ENCODE data around the gene PJVK. TPM values are rescaled to one million over a fixed set of nuclear protein-coding genes. Genes with fewer than 3 reads are reported as not detected.

PJVK gene
- total and polyA plus RNA-seq, 9 of the 15 experiments (the other 6 are each of a cell fraction or from before 2014, with no cell fraction given), result 0.11 to 1.5 (median 0.73) TPM

GRCh38 chr2:178404368-178404767 lies 46.8 kb upstream of the PJVK start:
- in situ Hi-C loops (cut with MboI), result no loop called here
- 10% methylated on average over 4 of the region's 4 CpGs for WGBS (ENCODE audit: insufficient coverage, low coverage, missing lambda C conversion rate)
- Histone ChIP-seq H3K27ac (ENCODE audit: extremely low read depth, low read depth, low read length) (no peak overlapping the region), H2AFZ (ENCODE audit: low read depth, low read length) (peak overlapping the region; percentile 48; the same call in 1 of the 2 replicates), H3K9me3 (replicated peaks; ENCODE audit: control insufficient read depth, insufficient read depth, low read depth, low read length) (no peaks in the 10 kb centered on the region), H3K27me3 (ENCODE audit: control insufficient read depth in 2 of 2, insufficient read depth in 2 of 2, low read length in 2 of 2) (no peaks in the 10 kb centered on the region), H3K4me1 (replicated peaks in 1 of 2; ENCODE audit: control insufficient read depth in 2 of 2, insufficient read depth in 2 of 2, low read length in 2 of 2) (peaks cover 3 to 30% of the 10 kb centered on the region in 2 experiments; a peak in 4 of 5 replicates), H3K4me2 (ENCODE audit: insufficient read depth, low read length) (no peak overlapping the region), H3K4me3 (no peak overlapping the region), H3K36me3 (ENCODE audit: control insufficient read depth, insufficient read depth, low read length) (no peaks in the 10 kb centered on the region), H4K20me1 (replicated peaks; ENCODE audit: control insufficient read depth, insufficient read depth, low read length) (no peaks in the 10 kb centered on the region), H3K9ac (ENCODE audit: insufficient read depth in 1 of 2, low read depth in 2 of 2, low read length in 2 of 2) (no peak overlapping the region; a peak in 1 of 4 replicates), H3K79me2 (ENCODE audit: control insufficient read depth, insufficient read depth, low read length) (no peaks in the 10 kb centered on the region), H3K9me1 (ENCODE audit: control insufficient read depth, insufficient read depth, low read length) (no peaks in the 10 kb centered on the region)
- ATAC-seq, result peak; percentile 48
- peak in 2 of 4 experiments; percentile 23 to 62 for DNase-seq (ENCODE audit: extremely low read depth in 1 of 4, low spot score in 3 of 4)
- CTCF ChIA-PET (ENCODE audit: low intra/inter-chr PET ratio), result no interaction called here
- BruUV-seq (replicated peaks), result no TSS peak
- POLR2A ChIA-PET, result interaction anchor here (1.9 to 5.0 kb wide), 2 partner anchors 10 kb away, joined by 9 to 41 read pairs; no protein-coding TSS in a partner anchor
- intact Hi-C loops (cut with micrococcal nuclease), result loop anchor here (5.0 kb wide), 1 partner anchor 118 kb away; no protein-coding TSS in a partner anchor
- peak; percentile 51 for FAIRE-seq
- no peak for TF ChIP-seq NFE2L1 (tag; IDR thresholded peaks at IDR 0.05; ENCODE audit: borderline replicate concordance, low read depth)
- no peak for TF ChIP-seq ETS2 (tag; IDR thresholded peaks at IDR 0.05; ENCODE audit: borderline replicate concordance, poor library complexity, severe bottlenecking)
- TF ChIP-seq, protein P1, sequence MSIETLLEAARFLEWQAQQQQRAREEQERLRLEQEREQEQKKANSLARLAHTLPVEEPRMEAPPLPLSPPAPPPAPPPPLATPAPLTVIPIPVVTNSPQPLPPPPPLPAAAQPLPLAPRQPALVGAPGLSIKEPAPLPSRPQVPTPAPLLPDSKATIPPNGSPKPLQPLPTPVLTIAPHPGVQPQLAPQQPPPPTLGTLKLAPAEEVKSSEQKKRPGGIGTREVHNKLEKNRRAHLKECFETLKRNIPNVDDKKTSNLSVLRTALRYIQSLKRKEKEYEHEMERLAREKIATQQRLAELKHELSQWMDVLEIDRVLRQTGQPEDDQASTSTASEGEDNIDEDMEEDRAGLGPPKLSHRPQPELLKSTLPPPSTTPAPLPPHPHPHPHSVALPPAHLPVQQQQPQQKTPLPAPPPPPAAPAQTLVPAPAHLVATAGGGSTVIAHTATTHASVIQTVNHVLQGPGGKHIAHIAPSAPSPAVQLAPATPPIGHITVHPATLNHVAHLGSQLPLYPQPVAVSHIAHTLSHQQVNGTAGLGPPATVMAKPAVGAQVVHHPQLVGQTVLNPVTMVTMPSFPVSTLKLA (conservative IDR thresholded peaks at IDR 0.05), result 0 out of 4 replicates have a peak, but pooled peaks of 1 of the 2 experiments have one; percentile 22
- TF ChIP-seq, protein P2, sequence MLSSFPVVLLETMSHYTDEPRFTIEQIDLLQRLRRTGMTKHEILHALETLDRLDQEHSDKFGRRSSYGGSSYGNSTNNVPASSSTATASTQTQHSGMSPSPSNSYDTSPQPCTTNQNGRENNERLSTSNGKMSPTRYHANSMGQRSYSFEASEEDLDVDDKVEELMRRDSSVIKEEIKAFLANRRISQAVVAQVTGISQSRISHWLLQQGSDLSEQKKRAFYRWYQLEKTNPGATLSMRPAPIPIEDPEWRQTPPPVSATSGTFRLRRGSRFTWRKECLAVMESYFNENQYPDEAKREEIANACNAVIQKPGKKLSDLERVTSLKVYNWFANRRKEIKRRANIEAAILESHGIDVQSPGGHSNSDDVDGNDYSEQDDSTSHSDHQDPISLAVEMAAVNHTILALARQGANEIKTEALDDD (IDR thresholded peaks at IDR 0.05), result peak; percentile 65; the same call in 1 of the 2 replicates
- TF ChIP-seq HMGN3 (IDR thresholded peaks at IDR 0.05; ENCODE audit: borderline replicate concordance, extremely low read depth, insufficient read length, low read depth, low read length), result no peak
- no peak for TF ChIP-seq SMAD1 (IDR thresholded peaks at IDR 0.05; ENCODE audit: low read depth, low read length, partially characterized antibody)
- TF ChIP-seq TRIM24 (IDR thresholded peaks at IDR 0.05), result peak; percentile 48 to 67; a peak in 2 of 4 replicates
- peak; percentile 45 to 85; a peak in 2 of 4 replicates for TF ChIP-seq FOXA3 (CRISPR knock-in tag; conservative IDR thresholded peaks at IDR 0.05 in 1 of 2, IDR thresholded peaks at IDR 0.05 in 1 of 2)
- TF ChIP-seq ZBED1 (IDR thresholded peaks at IDR 0.05), result no peak
- TF ChIP-seq YBX1 (IDR thresholded peaks at IDR 0.05), result no peak
- TF ChIP-seq TGIF2 (CRISPR knock-in tag; IDR thresholded peaks at IDR 0.05), result no peak
- no peak for TF ChIP-seq RNF2 (IDR thresholded peaks at IDR 0.05)
- TF ChIP-seq ZNF311 (CRISPR knock-in tag; IDR thresholded peaks at IDR 0.05), result no peak
- TF ChIP-seq ZEB2 (IDR thresholded peaks at IDR 0.05), result no peak
- TF ChIP-seq NCOR1 (IDR thresholded peaks at IDR 0.05), result peak; percentile 64
- peak; percentile 87 for TF ChIP-seq CBFA2T2 (conservative IDR thresholded peaks at IDR 0.05)
- peak; percentile 67 for TF ChIP-seq ZKSCAN8 (CRISPR knock-in tag; IDR thresholded peaks at IDR 0.05)
- TF ChIP-seq, protein P3, sequence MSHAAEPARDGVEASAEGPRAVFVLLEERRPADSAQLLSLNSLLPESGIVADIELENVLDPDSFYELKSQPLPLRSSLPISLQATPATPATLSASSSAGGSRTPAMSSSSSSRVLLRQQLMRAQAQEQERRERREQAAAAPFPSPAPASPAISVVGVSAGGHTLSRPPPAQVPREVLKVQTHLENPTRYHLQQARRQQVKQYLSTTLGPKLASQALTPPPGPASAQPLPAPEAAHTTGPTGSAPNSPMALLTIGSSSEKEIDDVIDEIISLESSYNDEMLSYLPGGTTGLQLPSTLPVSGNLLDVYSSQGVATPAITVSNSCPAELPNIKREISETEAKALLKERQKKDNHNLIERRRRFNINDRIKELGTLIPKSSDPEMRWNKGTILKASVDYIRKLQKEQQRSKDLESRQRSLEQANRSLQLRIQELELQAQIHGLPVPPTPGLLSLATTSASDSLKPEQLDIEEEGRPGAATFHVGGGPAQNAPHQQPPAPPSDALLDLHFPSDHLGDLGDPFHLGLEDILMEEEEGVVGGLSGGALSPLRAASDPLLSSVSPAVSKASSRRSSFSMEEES (CRISPR knock-in tag; IDR thresholded peaks at IDR 0.05), result no peak
- TF ChIP-seq NR3C1 (CRISPR knock-in tag; IDR thresholded peaks at IDR 0.05), result no peak
- 0 out of 4 replicates have a peak, but pooled peaks of 1 of the 2 experiments have one; percentile 21 for TF ChIP-seq RCOR1 (IDR thresholded peaks at IDR 0.05; ENCODE audit: borderline replicate concordance in 1 of 2, low read depth in 2 of 2, low read length in 2 of 2)
- TF ChIP-seq BMI1 (IDR thresholded peaks at IDR 0.05; ENCODE audit: low read length), result no peak

Measured in K562 (cell line).